ENCODE measurements around the gene TBC1D3I.
"Not testable (repeated sequence)": the region's sequence is repeated elsewhere in the genome, so short reads cannot be mapped to it uniquely, and the experiment has no call there.

- not testable (repeated sequence) for TF ChIP-seq CTCF (conservative IDR thresholded peaks at IDR 0.05 in 1 of 2, IDR thresholded peaks at IDR 0.05 in 1 of 2; ENCODE audit: low read depth in 1 of 2, low read length in 2 of 2); EZH2 (IDR thresholded peaks at IDR 0.05; ENCODE audit: low read length, missing control alignments)
Observed at GRCh38 chr17:36295161-36295560, 30.8 kb upstream of the TBC1D3I start.

Measured in fibroblast of lung (primary cell).